HG03103 (cell line): ENCODE data around the gene JOSD2.
A peak's percentile ranks its signal among the peaks of the same experiment; 100 is the strongest.

Source experiments
- ATAC-seq: cut with Tn5 transposase; IDR thresholded peaks from one replicate; pipeline ENCODE4 v1.9.1; 2021; ENCODE audit warnings: low read depth; ENCODE audit not compliant: unreplicated experiment

The JOSD2 gene

GRCh38 chr19:50511069-50511822, at the start of gene JOSD2:
Gene JOSD2, minus strand, starts transcription at chr19:50511191. Its CDS starts 760 bp downstream, at chr19:50510431.
- ATAC-seq = peak; percentile 76

GRCh38 chr19:50559636-50560035, 48.6 kb upstream of the JOSD2 start:
- ATAC-seq = no peak

GRCh38 chr19:50558449-50558848, 47.5 kb upstream of the JOSD2 start:
- ATAC-seq = no peak

GRCh38 chr19:50558039-50558438, 47.0 kb upstream of the JOSD2 start:
- ATAC-seq = no peak

DNA sequence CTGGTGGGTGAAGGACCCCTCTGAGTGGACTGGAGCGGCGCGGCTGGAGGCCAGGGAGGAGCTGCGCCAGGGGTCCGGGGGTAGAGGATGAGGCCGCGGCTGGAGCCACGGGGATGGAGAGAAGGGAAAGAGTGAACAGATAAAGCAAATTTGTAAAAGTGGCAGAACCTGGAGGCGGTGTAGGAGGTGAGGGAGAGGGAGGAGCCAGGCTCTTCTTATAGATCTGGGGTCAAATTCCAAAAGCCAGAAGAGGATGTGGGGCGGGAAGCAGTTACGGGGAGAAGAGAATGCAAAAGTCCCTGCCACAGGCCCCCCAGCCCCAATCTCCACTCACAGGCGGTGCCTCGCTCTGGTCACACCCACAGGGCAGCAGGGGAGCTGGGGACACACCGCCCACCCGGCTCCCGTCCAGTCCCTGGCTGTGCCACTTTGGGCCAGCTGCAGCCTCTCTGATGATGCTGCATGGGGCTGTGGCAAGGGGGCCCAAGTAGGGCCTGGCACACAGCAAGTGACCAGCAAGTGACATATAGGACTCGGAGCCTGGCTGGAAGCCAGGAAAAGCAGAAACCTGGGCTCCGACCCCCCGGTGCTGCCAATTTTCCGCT, 46.1 kb upstream of the JOSD2 start:
- no peak for ATAC-seq

GRCh38 chr19:50556282-50557008, 45.5 kb upstream of the JOSD2 start:
- no peak for ATAC-seq

DNA sequence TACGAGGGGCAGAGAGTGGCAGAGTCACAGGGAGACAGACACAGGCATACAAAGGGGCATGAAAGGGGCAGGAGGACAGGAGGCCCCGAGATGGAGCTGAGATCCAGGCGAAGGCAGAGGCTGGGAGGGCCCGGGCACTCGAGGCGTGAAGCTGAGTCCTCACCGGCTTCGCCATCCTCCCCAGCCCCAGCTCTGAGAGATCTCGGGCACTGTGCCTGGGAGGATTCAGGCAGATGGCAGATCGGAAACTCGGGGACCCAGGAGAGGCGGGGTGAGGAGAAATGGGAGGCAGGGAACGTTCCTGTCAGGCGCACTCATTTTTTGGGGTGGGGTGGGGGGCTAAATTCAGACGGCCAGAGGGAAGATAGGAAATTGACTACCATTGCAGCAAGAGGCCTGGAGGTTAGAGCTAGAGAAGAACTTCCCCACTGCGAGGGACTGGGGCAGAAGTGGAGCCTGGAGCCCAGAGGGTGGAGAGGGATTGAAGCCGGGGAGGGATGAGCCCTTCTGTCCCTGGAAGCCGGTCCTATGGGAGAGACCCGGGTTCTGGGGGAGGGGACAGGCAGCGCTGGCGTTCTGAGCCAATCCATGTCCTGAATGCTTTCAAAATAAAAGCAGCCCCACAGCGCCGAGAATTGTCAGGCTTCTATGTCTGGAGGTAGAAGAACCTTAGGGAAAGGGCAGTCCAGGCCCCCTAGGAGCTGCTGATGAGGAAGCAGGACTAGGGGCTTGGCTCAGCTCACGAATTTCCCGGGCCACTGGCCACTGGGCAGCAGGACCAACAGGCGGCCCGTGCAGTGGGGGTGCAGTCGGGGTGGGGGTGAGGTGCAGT, 44.7 kb upstream of the JOSD2 start:
- ATAC-seq = no peak

DNA sequence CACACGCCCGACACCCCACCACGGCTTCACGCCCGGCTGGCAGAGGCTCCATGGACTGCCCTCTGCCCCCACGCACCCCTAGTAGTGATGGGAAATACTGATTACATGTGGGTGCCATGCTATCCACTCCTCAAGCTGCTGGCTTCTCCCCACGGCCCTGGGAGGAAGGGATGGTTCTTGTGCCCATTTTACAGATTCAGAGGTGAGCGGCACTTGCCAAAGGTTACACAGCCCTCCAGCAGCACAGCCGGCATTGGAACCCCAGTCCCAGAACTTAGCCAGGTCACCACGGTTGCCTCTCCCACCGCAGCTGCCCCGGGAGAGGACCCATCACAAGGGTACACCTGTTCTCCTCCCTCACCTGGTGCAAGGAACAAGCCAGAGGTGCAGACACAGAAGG, 44.0 kb upstream of the JOSD2 start:
- no peak for ATAC-seq

DNA sequence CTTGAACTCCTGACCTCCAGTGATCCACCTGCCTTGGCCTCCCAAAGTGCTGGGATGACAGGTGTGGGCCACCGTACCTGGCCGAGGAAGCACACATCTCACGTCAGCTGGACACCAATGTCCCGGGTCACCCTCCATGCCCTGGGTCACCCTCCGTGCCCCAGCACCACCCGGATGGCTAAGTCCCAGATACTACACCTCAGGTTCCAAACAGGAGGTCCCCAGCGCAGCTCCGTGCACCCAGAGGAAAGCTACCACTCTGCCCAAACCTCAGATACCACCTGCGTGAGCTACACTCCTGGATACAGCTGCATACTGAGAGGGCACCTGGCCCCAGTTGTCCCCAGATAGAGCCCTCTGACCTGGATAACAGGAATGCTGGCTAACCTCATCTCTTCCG, 43.2 kb upstream of the JOSD2 start:
- ATAC-seq = no peak

DNA sequence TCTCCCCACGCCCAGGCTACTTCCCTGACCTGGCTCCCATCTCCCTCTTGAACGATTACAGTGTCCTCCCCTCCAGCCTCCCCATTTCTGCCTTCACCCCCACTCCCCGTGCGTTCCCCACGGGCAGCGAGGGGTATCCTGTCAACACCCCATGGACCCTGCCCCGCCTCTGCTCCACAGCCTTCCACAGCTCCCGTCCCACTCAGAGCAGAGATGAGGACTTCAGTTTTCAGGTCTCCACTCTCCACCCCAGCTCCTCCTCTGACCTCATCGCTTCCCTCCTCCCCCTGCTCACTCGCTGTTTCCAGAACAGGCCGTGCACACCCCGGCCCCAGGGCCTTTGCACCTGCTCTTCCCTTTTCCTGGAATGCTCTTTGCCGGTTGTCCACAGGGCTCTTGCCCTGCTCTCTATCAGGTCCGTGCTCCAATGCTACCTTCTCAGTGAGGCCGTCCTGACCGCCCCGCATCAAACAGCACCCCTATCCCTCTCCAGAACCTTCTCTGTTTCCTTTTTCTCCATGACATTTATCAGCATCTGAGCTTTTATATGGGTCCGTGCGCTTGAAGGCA, 42.2 kb upstream of the JOSD2 start:
- ATAC-seq = no peak

GRCh38 chr19:50552540-50552939, 41.5 kb upstream of the JOSD2 start:
- no peak for ATAC-seq

DNA sequence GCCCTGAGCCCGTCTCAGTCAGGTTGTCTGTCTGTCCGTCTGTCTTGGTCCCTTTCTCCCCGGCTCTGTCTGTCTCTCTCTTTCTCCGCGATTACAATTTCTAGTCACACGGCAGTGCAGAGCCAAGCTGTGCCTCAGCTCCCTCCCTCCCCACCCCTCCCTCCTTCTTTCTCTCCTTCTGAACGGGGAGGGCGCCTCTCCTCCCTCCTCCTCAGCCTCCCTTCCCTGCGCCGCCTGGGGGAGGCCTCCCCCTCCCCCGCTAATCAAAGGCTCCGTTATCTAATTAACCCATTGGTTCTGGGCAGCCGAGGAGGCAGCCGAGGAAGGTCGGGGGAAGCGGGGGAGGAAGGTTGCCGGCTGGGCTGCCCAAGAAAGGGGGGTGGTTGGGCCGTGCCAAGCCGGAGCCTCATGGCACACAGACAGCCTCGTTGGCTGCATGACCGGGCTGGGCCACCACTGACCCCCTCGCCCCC, 40.8 kb upstream of the JOSD2 start:
- ATAC-seq = no peak

DNA sequence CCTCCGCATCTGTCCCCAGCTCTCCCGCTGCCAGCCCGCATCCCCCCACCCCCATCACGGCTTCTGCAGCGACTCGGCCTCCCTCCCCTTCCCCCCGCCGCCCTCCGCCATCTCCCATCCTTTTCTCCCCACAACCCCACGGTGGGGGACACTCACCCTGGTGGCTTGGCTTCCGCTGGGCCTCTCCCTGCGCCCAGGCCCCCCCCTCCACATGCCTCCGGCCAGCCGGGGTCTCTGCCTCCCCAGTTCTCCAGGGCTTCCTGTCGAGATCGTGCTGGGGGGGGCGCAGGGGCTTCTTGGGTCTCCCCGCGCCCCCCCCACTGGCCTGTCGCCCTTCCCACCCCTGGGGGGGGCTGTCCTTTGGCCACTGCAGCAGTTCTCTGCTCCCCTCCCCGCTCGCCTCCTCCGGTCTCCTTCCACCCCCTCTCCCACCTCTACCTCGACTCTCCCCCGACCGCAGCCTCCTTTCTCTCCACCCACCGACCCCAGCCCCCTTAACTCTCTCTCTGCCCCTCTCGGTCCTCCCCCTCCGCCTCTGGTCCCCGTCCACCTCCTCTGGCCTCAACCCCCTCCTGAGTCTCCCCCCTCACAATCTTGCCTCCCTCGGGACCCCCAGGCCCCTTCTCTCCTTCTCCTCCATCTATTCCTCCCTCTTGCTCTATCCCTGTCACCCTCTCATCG, 40.2 kb upstream of the JOSD2 start:
- ATAC-seq = no peak

GRCh38 chr19:50550594-50550966, 39.6 kb upstream of the JOSD2 start:
- no peak for ATAC-seq

- no peak for ATAC-seq
Observed at GRCh38 chr19:50549927-50550593, 39.1 kb upstream of the JOSD2 start.

GRCh38 chr19:50549059-50549926, 38.3 kb upstream of the JOSD2 start:
- ATAC-seq = no peak

DNA sequence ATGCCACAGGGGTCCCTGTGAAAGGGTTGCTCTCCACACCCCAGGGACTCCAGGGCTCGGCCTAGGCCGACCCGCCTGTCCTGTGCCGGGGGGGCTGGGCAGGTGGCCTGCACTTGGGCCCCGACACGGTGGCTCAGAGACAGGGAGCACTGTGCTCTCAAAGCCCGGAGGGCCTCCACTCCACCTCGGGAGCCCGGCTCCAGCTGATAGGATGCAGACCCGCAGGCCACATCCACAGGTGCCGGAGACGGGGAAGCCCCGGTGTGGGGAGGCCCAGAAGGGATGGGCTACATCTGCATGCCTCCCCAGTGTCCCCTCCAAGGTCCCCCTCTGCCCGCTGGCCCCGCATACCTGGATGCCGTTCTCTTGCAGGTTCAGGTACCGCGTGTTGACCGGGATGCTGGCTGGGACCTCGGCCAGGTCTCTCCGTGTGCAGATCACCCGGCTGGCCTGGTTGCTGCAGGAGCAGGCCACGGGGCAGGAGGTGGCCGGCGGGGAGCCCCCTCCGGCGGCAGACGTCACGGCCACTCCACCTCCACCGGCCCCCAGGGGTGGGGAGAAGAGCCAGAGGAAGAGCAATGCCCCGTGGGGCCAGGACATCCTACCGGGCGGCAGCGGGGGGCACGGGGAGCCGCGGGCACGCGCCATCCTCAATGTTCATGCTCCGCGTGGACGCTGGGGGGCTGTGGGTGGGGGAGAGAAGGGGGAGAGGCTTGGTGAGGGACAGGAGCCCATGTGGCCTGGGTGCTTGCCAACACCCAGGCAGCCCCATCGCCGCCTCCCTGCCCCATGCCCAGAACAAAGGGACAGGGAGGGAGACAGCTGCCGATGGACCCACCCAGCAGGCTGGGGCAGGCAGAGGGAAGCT, 37.4 kb upstream of the JOSD2 start:
- ATAC-seq = no peak
